HG02870 (cell line): ENCODE data around the gene CDC42BPB.
"Not testable (repeated sequence)": the region's sequence is repeated elsewhere in the genome, so short reads cannot be mapped to it uniquely, and the experiment has no call there.

Experiments used
- ATAC-seq: cut with Tn5 transposase; IDR thresholded peaks from one replicate; pipeline ENCODE4 v1.9.1; 2021; ENCODE audit warnings: mild to moderate bottlenecking, moderate library complexity; ENCODE audit not compliant: unreplicated experiment

The CDC42BPB gene

DNA sequence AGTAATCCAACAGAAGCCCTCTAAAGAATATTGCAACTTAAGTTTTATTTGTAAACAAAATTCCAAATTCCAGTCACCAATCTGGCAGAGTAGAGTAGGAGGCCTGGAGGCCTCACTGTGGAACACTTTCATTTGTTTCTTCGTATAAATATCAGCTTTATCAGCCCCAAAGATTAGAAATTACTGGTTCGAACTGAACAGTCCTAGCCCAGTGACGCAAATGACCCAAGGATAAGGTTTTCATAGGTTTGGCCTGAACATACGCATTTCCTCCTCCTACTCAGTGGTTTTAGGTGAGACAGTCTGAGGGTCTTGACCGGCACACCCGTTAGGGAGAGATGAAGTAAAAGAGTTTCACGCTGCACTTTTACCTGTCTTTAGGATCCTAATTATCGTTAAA is 1.7 kb downstream of the CDC42BPB start:
- no peak for ATAC-seq

DNA sequence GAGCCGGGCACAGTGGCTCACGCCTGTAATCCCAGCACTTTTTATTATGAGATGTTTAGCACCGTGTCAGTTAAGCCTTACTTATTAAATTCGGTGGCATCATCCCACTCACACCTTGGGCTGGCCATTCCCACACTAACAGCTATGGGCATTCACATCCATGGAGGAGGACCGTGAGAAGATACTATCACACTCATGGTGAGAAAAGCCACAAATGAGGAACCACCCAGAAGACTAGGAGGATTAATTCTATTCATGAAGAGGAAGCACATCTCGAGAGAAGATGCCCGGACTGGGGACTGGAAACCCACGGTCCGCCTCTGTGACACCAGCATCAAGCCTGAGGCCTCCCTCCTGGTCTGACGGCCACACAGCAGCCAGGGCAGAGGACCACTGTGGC is 4.9 kb downstream of the CDC42BPB start:
- ATAC-seq = no peak

DNA sequence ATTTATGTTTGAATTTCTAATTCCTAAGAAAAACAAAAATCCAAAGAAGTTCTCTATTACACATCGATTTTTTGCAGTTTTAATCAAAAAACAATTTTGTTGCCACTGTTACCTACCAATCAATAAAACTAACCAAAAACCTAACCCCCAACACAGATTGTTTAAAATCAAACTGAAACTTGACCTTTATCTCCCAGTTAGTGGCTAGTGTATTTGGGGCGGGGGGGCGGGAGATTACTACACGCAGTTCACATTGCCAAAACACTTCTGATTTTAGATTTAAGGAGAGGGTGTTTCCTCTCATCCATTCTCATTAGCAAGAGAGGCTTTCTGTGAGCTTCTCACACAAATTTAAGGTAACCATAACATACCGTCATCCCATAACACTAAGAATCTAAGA is 6.4 kb downstream of the CDC42BPB start:
- no peak for ATAC-seq

DNA sequence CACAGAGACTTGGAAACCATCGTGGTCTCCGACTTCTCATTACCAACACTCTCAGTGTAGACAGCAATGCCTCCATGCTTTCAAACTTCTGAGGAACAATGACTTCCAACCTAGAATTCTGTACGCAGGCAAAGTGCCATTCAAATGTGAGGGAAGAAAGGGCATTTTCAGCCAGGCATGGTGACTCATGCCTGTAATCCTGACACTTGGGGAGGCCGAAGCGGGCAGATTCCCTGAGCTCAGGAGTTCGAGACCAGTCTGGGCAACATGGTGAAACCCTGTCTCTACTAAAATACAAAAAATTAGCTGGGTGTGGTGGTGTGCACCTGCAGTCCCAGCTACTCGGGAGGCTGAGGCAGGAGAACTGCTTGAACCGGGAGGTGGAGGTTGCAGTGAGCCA is 9.9 kb downstream of the CDC42BPB start:
- not testable (repeated sequence) for ATAC-seq

DNA sequence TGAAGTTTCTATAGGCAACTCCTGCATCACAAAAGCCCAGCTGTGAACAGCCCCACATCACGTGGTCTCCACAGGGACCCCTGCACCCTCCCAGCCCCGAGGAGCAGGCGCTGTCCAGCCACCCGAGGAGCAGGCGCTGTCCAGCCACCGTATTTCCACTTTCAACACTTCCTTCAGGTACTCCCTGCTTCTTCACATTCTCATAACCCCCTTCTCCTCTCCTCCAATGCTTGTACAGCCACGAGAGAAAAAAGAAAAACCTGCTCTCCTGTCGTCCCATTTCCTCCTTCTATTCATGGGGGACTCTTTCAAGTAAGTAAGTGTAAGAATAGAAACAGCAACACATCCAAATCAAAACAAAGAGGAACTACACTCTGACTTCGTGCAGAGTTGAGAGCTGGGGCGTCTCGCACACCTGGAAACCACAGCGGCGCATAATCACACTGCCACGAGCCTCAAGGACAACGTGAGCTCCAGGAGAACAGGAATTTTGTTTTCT is 11.9 kb downstream of the CDC42BPB start:
- ATAC-seq = peak; percentile 48

DNA sequence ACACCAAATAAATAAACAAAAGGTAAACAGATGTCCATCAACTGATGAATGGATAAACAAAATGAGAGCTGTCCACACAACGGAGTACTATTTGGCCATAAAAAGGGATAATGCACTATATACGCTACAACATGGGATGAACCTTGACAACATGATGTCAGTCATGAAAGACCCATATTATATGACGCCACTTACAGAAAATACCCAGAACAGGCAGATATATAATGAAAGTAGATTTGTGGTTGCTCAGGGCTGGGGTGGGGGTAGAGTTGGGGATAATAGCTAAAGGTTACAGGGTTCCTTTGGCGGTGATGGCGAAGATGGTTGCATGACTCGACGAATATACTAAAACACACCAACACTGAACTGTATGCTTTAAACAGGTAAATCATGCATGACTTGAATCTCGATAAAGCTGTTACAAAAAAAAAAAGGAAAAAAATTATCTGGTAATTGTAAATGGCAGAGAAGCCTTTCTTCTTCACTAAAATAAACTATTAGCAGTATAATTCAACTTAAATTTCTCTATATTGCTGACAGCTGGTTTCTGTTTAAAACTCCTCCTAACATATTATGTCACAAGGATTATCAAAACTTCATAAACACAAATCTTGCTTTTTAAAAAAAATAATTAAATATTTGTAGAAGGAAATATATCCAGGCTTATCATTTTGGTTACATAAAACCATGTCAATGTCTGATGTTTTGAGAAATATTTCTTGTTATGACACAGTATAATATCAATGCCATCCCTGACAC is 13.9 kb downstream of the CDC42BPB start:
- ATAC-seq = no peak

DNA sequence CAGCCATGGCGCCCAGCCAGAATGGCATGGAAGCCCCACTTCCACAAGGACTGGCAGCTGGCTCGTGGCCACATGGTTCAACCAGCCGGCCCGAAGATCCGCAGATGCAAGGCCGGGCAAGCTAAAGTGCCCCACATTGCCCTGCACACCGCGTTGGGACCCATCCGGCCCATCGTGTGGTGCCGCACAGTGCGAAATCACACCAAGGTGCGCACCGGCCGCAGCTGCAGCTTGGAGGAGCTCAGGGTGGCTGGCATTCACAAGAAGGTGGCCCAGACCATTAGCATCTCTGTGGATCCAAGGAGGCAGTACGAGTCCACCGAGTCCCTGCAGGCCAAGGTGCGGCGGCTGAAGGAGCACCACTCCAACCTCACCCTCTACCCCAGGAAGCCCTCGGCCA is 15.9 kb downstream of the CDC42BPB start:
- no peak for ATAC-seq

DNA sequence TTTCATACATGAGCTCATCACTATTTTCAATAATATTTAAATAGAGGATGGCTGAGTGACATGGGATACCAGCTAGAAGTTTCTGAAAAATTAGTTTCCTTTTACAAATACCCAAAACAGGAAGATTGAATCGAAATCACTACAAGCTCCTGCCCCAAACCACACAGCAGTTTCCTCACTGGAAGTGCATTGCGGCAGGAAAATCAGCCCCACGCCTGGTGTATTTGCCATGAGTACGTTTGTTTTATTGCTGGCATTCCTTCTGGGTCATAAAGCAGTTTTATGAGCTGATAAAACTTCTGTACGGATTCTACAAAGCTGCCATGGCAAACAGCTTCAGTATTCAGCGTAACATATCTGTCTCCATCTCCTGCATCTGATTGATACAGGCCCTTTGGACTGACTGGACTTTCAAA is 23.7 kb downstream of the CDC42BPB start:
- no peak for ATAC-seq

DNA sequence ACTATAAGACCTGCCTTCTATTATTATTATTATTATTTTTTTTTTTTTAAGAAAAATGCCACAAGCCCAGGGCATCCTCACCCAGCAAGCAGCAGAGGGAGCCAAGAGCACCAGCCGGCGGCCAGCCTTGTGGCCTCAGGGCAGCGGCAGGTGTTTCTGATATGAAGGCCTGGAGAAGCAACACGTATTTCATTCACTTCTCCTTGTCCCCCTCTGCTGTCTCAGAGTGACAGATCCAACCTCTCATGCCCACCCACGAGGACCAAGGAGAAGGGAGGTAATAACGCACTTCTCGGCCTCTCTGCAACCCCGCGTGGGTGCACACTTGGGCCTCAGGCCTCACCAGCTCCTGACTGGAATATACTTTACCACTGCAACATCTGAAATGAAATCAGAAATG is 25.4 kb downstream of the CDC42BPB start:
- no peak for ATAC-seq

DNA sequence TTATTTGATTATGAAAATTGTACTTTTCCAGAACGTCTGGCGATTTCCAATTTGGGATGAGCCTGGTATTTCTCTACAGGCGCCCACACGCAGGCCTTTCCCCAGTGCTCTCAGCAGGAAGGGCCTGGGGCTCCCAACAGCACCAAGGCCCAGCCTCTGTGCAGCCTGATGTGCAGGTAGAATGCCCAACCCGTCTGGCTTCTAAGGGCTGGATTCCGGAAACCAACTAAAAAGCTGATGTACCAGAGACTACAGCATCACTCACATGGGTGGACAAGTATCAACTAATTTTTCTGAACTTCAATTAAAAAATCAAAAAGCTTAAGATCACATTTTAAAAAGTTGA is 25.8 kb downstream of the CDC42BPB start:
- ATAC-seq = no peak

DNA sequence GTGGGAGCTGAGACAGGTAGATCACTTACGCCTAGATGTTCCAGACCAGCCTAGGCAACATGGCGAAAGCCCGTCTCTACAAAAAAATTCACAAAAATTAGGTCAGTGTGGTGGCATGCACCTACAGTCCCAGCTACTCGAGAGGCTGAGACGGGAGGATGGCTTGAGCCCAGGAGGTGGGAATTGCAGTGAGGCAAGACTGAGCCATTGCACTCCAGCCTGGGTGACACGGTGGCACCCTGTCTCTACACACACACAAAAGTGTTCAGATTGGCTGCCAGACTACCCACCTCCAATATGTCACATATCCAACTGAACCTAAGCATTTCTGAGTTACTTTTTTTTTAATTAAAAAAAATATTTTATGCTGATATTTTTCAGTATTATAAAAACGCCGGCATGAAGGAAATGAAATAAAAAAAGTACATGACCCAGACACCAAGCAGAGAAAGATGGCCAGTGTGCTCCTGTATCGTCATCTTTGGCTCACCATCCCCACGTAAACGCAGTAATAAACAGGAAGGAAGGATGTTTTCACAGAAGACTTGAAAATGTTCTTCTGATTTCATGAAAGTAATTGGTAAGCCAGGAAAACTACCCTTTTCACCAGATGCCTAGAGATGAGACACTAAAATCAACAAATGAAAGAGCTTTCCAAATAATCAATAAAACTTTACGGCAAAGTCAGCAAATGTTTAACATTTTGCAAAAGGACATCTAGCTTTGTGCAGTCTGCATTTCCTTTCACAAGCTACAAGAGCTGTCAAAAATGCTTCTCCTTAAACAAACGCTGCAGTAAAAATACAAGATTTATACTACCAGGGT is 26.4 kb downstream of the CDC42BPB start:
- ATAC-seq = no peak

DNA sequence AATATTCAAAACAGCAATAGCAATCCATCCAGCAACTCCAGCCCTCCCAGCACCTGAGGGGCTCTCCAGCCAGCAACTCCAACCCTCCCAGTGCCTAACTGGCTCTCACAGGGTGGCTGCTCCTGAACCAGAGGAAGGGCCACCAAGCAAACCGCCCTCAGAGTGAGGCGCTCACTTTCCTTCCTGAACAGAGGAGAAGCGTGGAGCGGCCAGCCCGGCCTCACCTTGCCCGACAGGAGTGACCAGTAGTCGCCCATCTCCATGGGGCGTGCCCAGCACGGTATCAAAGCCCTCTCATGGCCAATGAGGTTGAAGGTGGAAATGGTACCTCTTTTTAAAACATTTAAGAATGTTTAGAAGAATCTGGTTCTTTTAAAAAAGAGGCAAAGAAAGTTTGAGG is 27.4 kb downstream of the CDC42BPB start:
- no peak for ATAC-seq

DNA sequence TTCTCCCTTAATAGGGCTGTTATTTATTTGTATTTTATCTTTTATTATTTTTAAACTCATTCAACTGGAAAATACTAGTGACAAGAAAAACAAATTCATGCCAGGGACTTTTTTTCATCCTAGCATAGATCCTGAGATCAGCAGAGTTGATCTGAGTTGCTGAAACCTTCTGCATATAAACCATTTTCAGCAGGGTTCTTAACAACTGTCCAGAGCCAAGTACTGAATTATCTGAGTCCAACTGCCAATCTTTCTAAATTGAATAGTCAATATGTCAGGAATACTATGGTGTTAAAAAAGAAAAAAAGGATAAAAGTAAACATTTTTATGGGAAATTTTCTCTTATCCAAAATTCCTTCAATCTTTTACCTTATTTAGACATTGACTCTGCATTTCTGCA is 28.6 kb downstream of the CDC42BPB start:
- no peak for ATAC-seq

DNA sequence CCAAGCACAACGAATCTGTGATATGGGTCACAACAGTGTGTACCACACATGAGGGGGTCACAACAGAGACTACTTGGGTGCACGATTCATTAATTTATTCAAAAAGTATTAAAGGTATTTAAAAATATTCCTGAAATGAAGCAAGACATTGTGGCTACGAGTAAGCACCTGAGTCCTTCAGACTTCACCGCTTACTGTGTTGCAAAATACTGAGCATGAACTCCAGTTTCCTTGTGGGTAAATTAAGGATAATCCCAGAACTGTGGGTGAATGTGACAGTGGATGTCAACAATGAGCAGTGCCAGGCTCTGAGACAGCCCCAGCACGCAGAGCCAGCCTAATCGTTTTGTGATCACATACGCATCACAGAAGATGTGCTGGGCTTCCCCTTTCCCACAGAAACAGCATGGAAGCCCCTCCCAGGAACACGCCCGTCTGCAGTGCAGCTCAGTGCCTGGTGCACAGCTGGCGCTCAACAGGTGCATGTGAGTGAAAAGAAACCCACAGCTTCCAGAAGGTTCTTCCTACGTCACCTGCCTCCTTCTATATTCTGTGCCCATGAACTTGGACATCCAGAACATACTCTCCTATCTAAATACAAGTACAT is 29.1 kb downstream of the CDC42BPB start:
- ATAC-seq = no peak

DNA sequence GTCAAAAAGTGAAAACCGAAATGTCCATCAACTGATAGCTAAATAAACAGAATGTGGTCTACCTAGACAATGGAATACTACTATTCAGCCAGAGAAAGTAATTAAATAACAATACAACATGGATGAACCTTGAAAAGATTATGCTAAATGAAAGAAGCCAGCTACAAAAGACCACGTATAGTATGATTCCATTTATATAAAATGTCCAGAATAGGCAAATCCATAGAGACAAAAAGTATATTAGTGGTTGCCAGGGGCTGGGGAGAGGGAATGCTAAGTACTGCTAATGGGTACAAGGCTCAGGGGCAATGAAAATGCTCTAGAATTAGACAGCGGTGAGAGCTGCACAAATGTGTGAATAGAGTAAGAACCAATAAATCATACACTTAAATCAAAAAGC is 29.9 kb downstream of the CDC42BPB start:
- no peak for ATAC-seq

DNA sequence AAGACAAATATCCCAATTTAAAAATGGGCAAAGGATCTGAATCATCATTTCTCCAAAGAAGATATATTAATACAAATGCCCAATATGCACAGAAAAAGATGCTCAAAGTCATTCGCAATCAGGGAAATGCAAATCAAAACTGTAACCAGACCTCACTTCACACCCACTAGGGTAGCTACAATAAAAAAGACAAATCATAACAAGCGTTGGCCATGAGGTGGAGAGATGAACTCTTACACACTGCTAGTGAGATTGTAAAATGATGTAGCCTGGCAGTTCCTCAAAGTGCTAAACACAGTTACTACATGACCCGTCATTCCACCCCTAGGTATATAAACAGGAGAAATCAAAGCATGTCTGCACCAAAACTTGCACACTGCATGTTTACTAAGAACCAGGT is 30.4 kb downstream of the CDC42BPB start:
- ATAC-seq = no peak

DNA sequence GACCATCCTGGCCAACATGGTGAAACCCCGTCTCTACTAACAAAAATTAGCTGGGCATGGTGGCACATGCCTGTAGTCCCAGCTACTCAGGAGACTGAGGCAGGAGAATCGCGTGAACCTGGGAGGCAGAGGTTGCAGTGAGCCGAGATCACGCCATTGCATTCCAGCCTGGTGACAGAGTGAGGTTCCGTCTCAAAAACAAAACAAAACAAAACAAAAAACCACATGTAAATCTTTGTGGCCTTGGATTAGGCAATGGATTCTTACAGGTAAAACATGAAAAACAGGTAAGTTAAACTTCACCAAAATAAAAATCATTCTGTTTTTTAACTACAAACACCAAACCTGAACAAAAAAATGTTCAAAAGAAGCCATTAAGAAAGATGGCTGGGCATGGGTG is 31.2 kb downstream of the CDC42BPB start:
- ATAC-seq = not testable (repeated sequence)

DNA sequence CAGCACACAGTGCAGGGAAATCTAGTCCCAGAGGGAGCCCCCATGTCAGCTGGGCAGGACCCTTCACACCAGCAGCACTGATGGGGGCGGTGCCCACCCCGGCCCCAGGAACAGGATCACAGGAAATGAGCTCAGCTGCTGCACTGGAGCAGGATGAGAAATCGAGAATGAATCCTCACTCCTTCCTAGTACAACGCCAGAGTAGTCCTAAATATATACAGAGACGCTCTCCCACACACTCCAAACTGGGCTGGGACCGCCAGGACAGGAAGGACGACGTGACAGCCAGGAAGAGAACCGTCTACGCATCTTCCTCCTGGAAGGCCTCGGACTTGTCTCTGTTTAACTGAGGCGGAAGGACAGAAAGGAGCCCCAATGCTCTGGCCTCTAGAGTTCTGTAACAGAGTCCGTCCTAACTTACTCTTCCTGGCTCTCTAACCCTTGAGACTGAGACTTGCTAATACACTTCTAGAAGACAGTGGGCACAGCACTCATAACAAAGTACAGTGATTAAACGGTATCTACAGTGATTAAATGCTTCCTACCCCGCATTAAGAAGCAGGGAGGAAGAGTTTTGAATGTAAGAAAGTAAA is 33.4 kb downstream of the CDC42BPB start:
- no peak for ATAC-seq

DNA sequence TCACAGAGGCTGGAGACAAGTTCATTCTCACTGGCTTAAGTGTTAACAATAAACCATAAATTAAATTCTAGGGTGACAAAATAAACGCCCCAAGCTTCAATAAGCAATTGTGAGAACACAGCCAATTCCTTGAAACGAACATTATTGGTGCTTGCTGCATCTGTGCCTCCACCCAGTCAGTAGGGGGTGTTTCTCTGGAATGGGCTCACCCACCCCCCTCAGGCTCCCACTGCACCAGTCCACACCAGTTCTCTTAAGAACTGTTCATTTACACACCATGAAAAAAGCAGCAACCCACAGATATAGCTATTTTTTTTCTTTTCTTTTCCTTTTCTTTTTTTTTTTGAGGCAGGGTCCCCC is 34.7 kb downstream of the CDC42BPB start:
- ATAC-seq = no peak

DNA sequence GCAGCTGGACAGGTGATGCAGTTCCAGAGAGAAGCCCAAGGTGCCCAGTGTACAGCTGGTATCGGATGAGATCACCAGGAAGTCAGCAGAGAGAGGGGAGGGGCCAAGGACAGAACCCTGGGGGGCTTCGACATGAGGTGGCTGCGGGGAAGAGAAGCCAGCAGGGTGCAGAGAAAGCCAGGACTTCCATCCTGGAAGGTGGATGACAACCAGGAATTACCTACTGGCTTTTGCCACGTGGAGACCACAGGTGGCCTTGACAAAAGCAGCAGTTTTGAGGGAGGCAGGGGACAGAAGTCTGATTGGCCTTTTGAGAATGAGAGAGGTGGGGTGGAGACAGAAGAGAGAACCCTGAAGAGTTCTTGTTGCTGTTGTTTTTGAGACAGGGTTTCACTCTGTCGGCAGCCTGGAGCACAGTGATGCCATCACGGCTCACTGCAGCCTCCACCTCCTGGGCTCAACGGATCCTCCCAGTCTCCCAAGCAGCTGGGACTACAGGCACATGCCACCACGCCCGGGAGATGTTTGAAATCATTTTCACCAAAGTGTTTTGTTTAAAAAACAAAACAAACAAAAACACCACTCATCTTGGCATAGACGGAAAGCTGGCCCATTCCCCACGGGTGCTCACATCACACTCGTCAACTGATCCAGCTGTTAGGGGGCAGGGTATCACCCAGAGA is 35.2 kb downstream of the CDC42BPB start:
- no peak for ATAC-seq

DNA sequence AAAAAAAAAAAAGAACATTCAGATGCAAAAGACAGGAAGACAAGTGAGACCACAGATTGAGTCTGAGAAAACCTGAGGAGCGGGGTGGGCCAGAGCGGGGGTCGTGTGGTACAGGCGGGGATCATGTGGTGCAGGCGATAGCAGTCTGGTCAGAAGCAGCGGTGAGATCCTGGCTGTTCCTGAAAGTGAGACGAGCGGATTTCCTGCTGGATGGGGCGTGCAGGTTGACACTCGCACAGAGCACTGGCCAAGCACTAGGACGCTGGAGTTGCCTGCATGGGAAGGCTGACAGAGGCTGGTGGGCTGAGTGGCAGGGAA is 35.7 kb downstream of the CDC42BPB start:
- ATAC-seq = no peak
